K562 (cell line): ENCODE results near the gene MED15. TPM values are rescaled to one million over a fixed set of nuclear protein-coding genes. Genes with fewer than 3 reads are reported as not detected.

Experiments
- ATAC-seq: fragments of 200-7000 bp; cut with Tn5 transposase; 3 replicates; pipeline ENCODE4 v1.9.1; 2020; ENCODE audit warnings: moderate library complexity
- BruUV-seq: library from RNA; stranded (reverse); fragments of 400-500 nt; replicated peaks from 2 replicates; lab custom pipeline; 2021; lab: Mats Ljungman, UMichigan
- CTCF ChIA-PET: fragments of 300-600 bp; formaldehyde crosslinking; extraction: SDS; loops from one replicate; lab custom pipeline; 2021; ENCODE audit warnings: low intra/inter-chr PET ratio; lab: Yijun Ruan, JAX
- POLR2A ChIA-PET: fragments of 300-600, 350-650 bp; sonication (Branson Sonifier 250); formaldehyde crosslinking; extraction: SDS; loops from one replicate; lab custom pipeline; 2021; ENCODE audit warnings: antibody characterized with exemption, inconsistent platforms; lab: Yijun Ruan, JAX
- DNase-seq, 4 experiments: peaks; one replicate each; pipeline versions ENCODE4 v3.0.0 to v3.0.0-alpha.2; 2011 to 2018; ENCODE audit warnings: low spot score in 3 of 4, mixed read lengths in 3 of 4; ENCODE audit errors: extremely low read depth in 1 of 4
- FAIRE-seq: peaks from 2 replicates; lab custom pipeline; 2011; peaks lifted over from hg19 to GRCh38; lab: Jason Lieb, UNC
- H2AFZ ChIP-seq: 2 replicates; pipeline ENCODE4 v1.6.0; 2011; ENCODE audit warnings: low read depth, low read length, control low read depth, inconsistent platforms
- H3K27ac ChIP-seq: fragments of 200-600 bp; 3 replicates; pipeline ENCODE4 v1.8.0; 2011; ENCODE audit warnings: low read depth, mild to moderate bottlenecking, control low read depth, inconsistent platforms, low read length, moderate library complexity, mixed read lengths; ENCODE audit errors: extremely low read depth
- H3K27me3 ChIP-seq, 2 experiments: fragments of 300-600 bp in 1 of 2; 2 replicates in 1 of 2; 3 replicates in 1 of 2; pipeline versions ENCODE4 v1.6.0 to v1.8.0; 2011; ENCODE audit warnings: inconsistent platforms in 2 of 2, low read length in 2 of 2, mild to moderate bottlenecking in 1 of 2, mixed read lengths in 1 of 2, moderate library complexity in 1 of 2; ENCODE audit not compliant: control insufficient read depth in 2 of 2, insufficient read depth in 2 of 2
- H3K36me3 ChIP-seq: fragments of 300-600 bp; 3 replicates; pipeline ENCODE4 v1.8.0; 2011; ENCODE audit warnings: mild to moderate bottlenecking, low read length, inconsistent platforms; ENCODE audit not compliant: control insufficient read depth, insufficient read depth
- H3K4me1 ChIP-seq, 2 experiments: fragments of 200-600 bp in 1 of 2; replicated peaks in 1 of 2; 2 replicates in 1 of 2; 3 replicates in 1 of 2; pipeline versions ENCODE4 v1.5.1 to v1.8.0; 2011; ENCODE audit warnings: inconsistent platforms in 2 of 2, low read length in 2 of 2, mild to moderate bottlenecking in 1 of 2, mixed read lengths in 1 of 2, moderate library complexity in 1 of 2; ENCODE audit not compliant: control insufficient read depth in 2 of 2, insufficient read depth in 2 of 2
- H3K4me2 ChIP-seq: 2 replicates; pipeline ENCODE4 v1.6.1; 2011; ENCODE audit warnings: low read length, control low read depth, inconsistent platforms, mixed read lengths; ENCODE audit not compliant: insufficient read depth
- H3K4me3 ChIP-seq: fragments of 200-600 bp; sonication (generic), shearing (Covaris generic); 2 replicates; pipeline ENCODE4 v1.5.1; 2016; ENCODE audit warnings: control low read depth, inconsistent platforms
- H3K79me2 ChIP-seq: fragments of 200-600 bp; 3 replicates; pipeline ENCODE4 v1.8.0; 2011; ENCODE audit warnings: low read length, inconsistent platforms; ENCODE audit not compliant: control insufficient read depth, insufficient read depth
- H3K9ac ChIP-seq, 2 experiments: 2 replicates each; pipeline versions ENCODE4 v1.6.0 to v1.6.1; 2011; ENCODE audit warnings: low read depth in 2 of 2, low read length in 2 of 2, control low read depth in 1 of 2, inconsistent platforms in 1 of 2, mild to moderate bottlenecking in 1 of 2, mixed read lengths in 1 of 2; ENCODE audit not compliant: insufficient read depth in 1 of 2
- H3K9me1 ChIP-seq: one replicate; pipeline ENCODE4 v1.6.0; 2011; ENCODE audit warnings: inconsistent platforms, mild to moderate bottlenecking, low read length, moderate library complexity; ENCODE audit not compliant: control insufficient read depth, insufficient read depth
- H3K9me3 ChIP-seq: replicated peaks from 2 replicates; pipeline ENCODE4 v1.5.1; 2011; ENCODE audit warnings: low read depth, low read length, inconsistent platforms; ENCODE audit not compliant: control insufficient read depth, insufficient read depth
- H4K20me1 ChIP-seq: replicated peaks from 2 replicates; pipeline ENCODE4 v1.6.1; 2011; ENCODE audit warnings: low read length, inconsistent platforms, mixed read lengths; ENCODE audit not compliant: control insufficient read depth, insufficient read depth
- GTF2F1 ChIP-seq: IDR thresholded peaks from 2 replicates; pipeline ENCODE4 v1.6.1; 2011; ENCODE audit warnings: low read depth, low read length, improper control_type of control experiment
- NR3C1 ChIP-seq: sonication (generic); formaldehyde crosslinking; IDR thresholded peaks from 2 replicates; pipeline ENCODE4 v1.8.1; 2022; ENCODE audit warnings: missing genetic modification reagents
- PHTF2 ChIP-seq: fragments of 250-450 bp; sonication (Bioruptor Pico); IDR thresholded peaks from 2 replicates; pipeline ENCODE4 v1.5.0; 2021; ENCODE audit warnings: mild to moderate bottlenecking
- PRDM10 ChIP-seq: fragments of 450-650 bp; IDR thresholded peaks from 2 replicates; pipeline ENCODE4 v1.6.1; 2018; ENCODE audit not compliant: partially characterized antibody
- TAL1 ChIP-seq: fragments of 450-650 bp; IDR thresholded peaks from 2 replicates; pipeline ENCODE4 v1.6.1; 2016; ENCODE audit warnings: mild to moderate bottlenecking
- TBL1XR1 ChIP-seq, 2 experiments: IDR thresholded peaks; 2 replicates each; pipeline ENCODE4 v1.6.1; 2012; ENCODE audit warnings: improper control_type of control experiment in 2 of 2, low read length in 2 of 2, mild to moderate bottlenecking in 1 of 2
- UBTF ChIP-seq, 2 experiments: IDR thresholded peaks; 2 replicates each; pipeline ENCODE4 v1.6.1; 2012; ENCODE audit warnings: improper control_type of control experiment in 2 of 2, low read depth in 2 of 2, low read length in 2 of 2, borderline replicate concordance in 1 of 2
- ZBTB8A ChIP-seq: fragments of 450-650 bp; IDR thresholded peaks from 2 replicates; pipeline ENCODE4 v1.6.1; 2018; ENCODE audit warnings: mild to moderate bottlenecking, moderate library complexity; ENCODE audit not compliant: partially characterized antibody
- ZNF551 ChIP-seq: fragments of 250-450 bp; sonication (Bioruptor Pico); IDR thresholded peaks from 2 replicates; pipeline ENCODE4 v1.5.0; 2021; ENCODE audit warnings: mild to moderate bottlenecking, moderate library complexity
- WGBS: fragments of 100-300 bp; shearing (Covaris generic); methylation state at CpG from one replicate; pipeline ENCODE4 v1.1.6; 2016; ENCODE audit warnings: low coverage, mixed read lengths; ENCODE audit not compliant: insufficient coverage; ENCODE audit errors: missing lambda C conversion rate; 5-methylcytosine and 5-hydroxymethylcytosine counted together
- in situ Hi-C: fragments of 300-500 bp; cut with MboI; formaldehyde crosslinking; loops from 4 replicates; pipeline ENCODE4 v1.15.0; 2018; ENCODE audit warnings: inconsistent platforms, mixed read lengths
- intact Hi-C: fragments of 100-400 bp; cut with micrococcal nuclease; formaldehyde crosslinking; loops from 2 replicates; pipeline ENCODE4 v1.14.2; 2022
- polyA plus RNA-seq, 8 experiments: library from polyadenylated mRNA; depleted of rRNA in 4 of 8; stranded (reverse) in 5 of 8; unstranded in 3 of 8; fragments of >200 nt; fragmentation: Nextera tagmentation in 2 of 8; fragmentation: Illumina TruSeq in 1 of 8; extraction: Ambion mirVana in 2 of 8; extraction: Trizol in 1 of 8; gene quantifications; 2 replicates each; pipeline versions ENCODE4 v1.2.1 to v1.2.3, GENCODE V29; 2011 to 2014; ENCODE audit warnings: inconsistent platforms in 1 of 8, missing spikeins in 1 of 8
- total RNA-seq, 7 experiments: library from RNA; depleted of rRNA in 6 of 7; stranded (reverse); fragments of >200 nt in 6 of 7; fragmentation: Illumina TruSeq in 2 of 7; extraction: Trizol in 2 of 7; gene quantifications; 2 replicates each; pipeline versions ENCODE4 v1.2.1 to v1.2.3, GENCODE V29; 2011 to 2021; ENCODE audit warnings: low replicate concordance in 1 of 7

Gene MED15
- total and polyA plus RNA-seq, 9 of the 15 experiments (the other 6 are each of a cell fraction or from before 2014, with no cell fraction given): 4.0 to 271 (median 60.1) TPM

GRCh38 chr22:20510811-20511577 lies 3.6 kb downstream of the MED15 start:
- CTCF ChIA-PET: interaction anchor here (0.6 to 0.7 kb wide), 2 partner anchors 51 to 986 kb away, joined by 3 to 4 read pairs; no protein-coding TSS in a partner anchor
- intact Hi-C loops: no loop called here
- 66% methylated on average over 10 of the region's 10 CpGs for WGBS
- Histone ChIP-seq H3K27ac (peak overlapping the region; percentile 10; the same call in 1 of the 3 replicates), H3K4me2 (peak overlapping the region; percentile 27; the same call in 1 of the 2 replicates), H3K9me3 (no peaks in the 10 kb centered on the region), H3K4me3 (no peak overlapping the region), H3K36me3 (peaks cover 56% of the 10 kb centered on the region), H2AFZ (no peak overlapping the region), H3K79me2 (peaks cover 85% of the 10 kb centered on the region), H3K9me1 (peaks cover 24% of the 10 kb centered on the region), H3K9ac (peak overlapping the region in 1 of 2 experiments; percentile 54; a peak in 2 of 4 replicates), H4K20me1 (peaks cover 61% of the 10 kb centered on the region), H3K4me1 (peaks cover 45 to 49% of the 10 kb centered on the region in 2 experiments), H3K27me3 (no peaks in the 10 kb centered on the region)
- no peak for DNase-seq
- in situ Hi-C loops: no loop called here
- no TSS peak for BruUV-seq
- POLR2A ChIA-PET: interaction anchor here (0.6 to 39.5 kb wide), 8 partner anchors 8 to 167 kb away, joined by 3 to 1693 read pairs (median 6); no protein-coding TSS in a partner anchor
- no peak for ATAC-seq
- FAIRE-seq: no peak
- TF ChIP-seq TAL1 (no peak), ZNF551 (CRISPR knock-in tag) (no peak), PRDM10 (no peak), UBTF (IDR thresholded peaks at IDR 0.05; ENCODE audit: borderline replicate concordance in 1 of 2, low read depth in 2 of 2, low read length in 2 of 2) (no peak), TBL1XR1 (IDR thresholded peaks at IDR 0.05; ENCODE audit: low read length in 2 of 2) (peak in 1 of 2 experiments; percentile 33; a peak in 1 of 4 replicates), PHTF2 (CRISPR knock-in tag) (peak; percentile 7; the same call in 1 of the 2 replicates), ZBTB8A (no peak), NR3C1 (CRISPR knock-in tag) (no peak), GTF2F1 (no peak)
